ENCODE data around the gene TMEM87B.

Gene TMEM87B

GRCh38 chr2:112085916-112086669, 31.0 kb downstream of the TMEM87B start:
- H3K27ac ChIP-seq, result no peak overlapping the region
- no peak for DNase-seq (ENCODE audit: low spot score)
- CTCF ChIA-PET, result no interaction called here
- POLR2A ChIA-PET (ENCODE audit: low non-redundant PET), result no interaction called here
- TF ChIP-seq CTCF (conservative IDR thresholded peaks at IDR 0.05; ENCODE audit: low read depth), result no peak

- CTCF ChIA-PET, result interaction anchor here (0.6 kb wide), 1 partner anchor 85 kb away, joined by 4 read pairs; no protein-coding TSS in a partner anchor
- DNase-seq (ENCODE audit: low spot score), result no peak
- TF ChIP-seq CTCF (conservative IDR thresholded peaks at IDR 0.05; ENCODE audit: low read depth), result no peak
- no peak overlapping the region for H3K27ac ChIP-seq
- POLR2A ChIA-PET (ENCODE audit: low non-redundant PET), result no interaction called here
Observed at GRCh38 chr2:112087346-112088020, 32.4 kb downstream of the TMEM87B start.

- H3K27ac ChIP-seq, result no peak overlapping the region
- ChIA-PET POLR2A (ENCODE audit: low non-redundant PET) (no interaction called here), CTCF (no interaction called here)
- TF ChIP-seq CTCF (conservative IDR thresholded peaks at IDR 0.05; ENCODE audit: low read depth), result no peak
- DNase-seq (ENCODE audit: low spot score), result no peak
Observed at GRCh38 chr2:112089375-112089774, 34.3 kb downstream of the TMEM87B start.

GRCh38 chr2:112092286-112093041, 37.4 kb downstream of the TMEM87B start:
- H3K27ac ChIP-seq, result no peak overlapping the region
- peak; percentile 37 for DNase-seq (ENCODE audit: low spot score)
- ChIA-PET POLR2A (ENCODE audit: low non-redundant PET) (no interaction called here), CTCF (no interaction called here)
- TF ChIP-seq CTCF (conservative IDR thresholded peaks at IDR 0.05; ENCODE audit: low read depth), result no peak

GRCh38 chr2:112093216-112093615, 38.1 kb downstream of the TMEM87B start:
- no peak for TF ChIP-seq CTCF (conservative IDR thresholded peaks at IDR 0.05; ENCODE audit: low read depth)
- POLR2A ChIA-PET (ENCODE audit: low non-redundant PET), result no interaction called here
- CTCF ChIA-PET, result interaction anchor here (0.7 to 0.8 kb wide), 3 partner anchors 32 to 218 kb away, joined by 3 read pairs; no protein-coding TSS in a partner anchor
- no peak overlapping the region for H3K27ac ChIP-seq
- DNase-seq (ENCODE audit: low spot score), result no peak

GRCh38 chr2:112095681-112096080, 40.6 kb downstream of the TMEM87B start:
- no peak for DNase-seq (ENCODE audit: low spot score)
- no peak overlapping the region for H3K27ac ChIP-seq
- ChIA-PET POLR2A (ENCODE audit: low non-redundant PET) (no interaction called here), CTCF (no interaction called here)
- TF ChIP-seq CTCF (conservative IDR thresholded peaks at IDR 0.05; ENCODE audit: low read depth), result no peak
